Esophagus (tissue), 2 donors: ENCODE data around the gene CNOT3. TPM values are rescaled to one million over a fixed set of nuclear protein-coding genes. Genes with fewer than 3 reads are reported as not detected.
A peak's percentile ranks its signal among the peaks of the same experiment; 100 is the strongest.

Experiments
- H3K27ac ChIP-seq, 2 donors: one replicate each; pipeline ENCODE4 v1.5.1; 2013; ENCODE audit warnings: low read depth in 2 of 2, mild to moderate bottlenecking in 2 of 2, inconsistent platforms in 1 of 2, low read length in 1 of 2, moderate library complexity in 1 of 2
- H3K27me3 ChIP-seq, 2 donors: one replicate each; pipeline ENCODE4 v1.6.1; 2013; ENCODE audit warnings: low read length in 2 of 2, control low read depth in 1 of 2, mild to moderate bottlenecking in 1 of 2; ENCODE audit not compliant: insufficient read depth in 2 of 2, control insufficient read depth in 1 of 2
- H3K36me3 ChIP-seq, 2 donors: one replicate each; pipeline ENCODE4 v1.6.1; 2013; ENCODE audit warnings: low read length in 1 of 2; ENCODE audit not compliant: control insufficient read depth in 2 of 2, insufficient read depth in 2 of 2
- H3K4me1 ChIP-seq, 2 donors: one replicate each; pipeline ENCODE4 v1.6.1; 2013; ENCODE audit warnings: low read length in 1 of 2; ENCODE audit not compliant: control insufficient read depth in 2 of 2, insufficient read depth in 2 of 2
- H3K4me3 ChIP-seq, 2 donors: one replicate each; pipeline ENCODE4 v1.5.1; 2013; ENCODE audit warnings: low read length in 2 of 2, mild to moderate bottlenecking in 2 of 2, low read depth in 1 of 2, moderate library complexity in 1 of 2
- H3K9me3 ChIP-seq, 2 donors: one replicate each; pipeline ENCODE4 v1.6.1; 2013; ENCODE audit warnings: mild to moderate bottlenecking in 2 of 2, low read depth in 1 of 2, low read length in 1 of 2, moderate library complexity in 1 of 2; ENCODE audit not compliant: control insufficient read depth in 2 of 2, insufficient read depth in 1 of 2
- WGBS, 2 donors: extraction: QIAGEN DNeasy Blood & Tissue Kit; methylation state at CpG; one replicate each; pipeline ENCODE4 v1.1.7; 2013; 5-methylcytosine and 5-hydroxymethylcytosine counted together
- polyA plus RNA-seq, 2 donors: library from polyadenylated mRNA; stranded (reverse); fragments of 200-250 nt; gene quantifications; one replicate each; pipeline ENCODE4 v1.2.3, GENCODE V29; 2013
- donor health status: healthy with polysubstance abuse.
- donor health status: Bipolar disorder and iron deficiency.

Gene CNOT3
- polyA plus RNA-seq, 2 donors = 21.3 to 23.0 TPM

DNA sequence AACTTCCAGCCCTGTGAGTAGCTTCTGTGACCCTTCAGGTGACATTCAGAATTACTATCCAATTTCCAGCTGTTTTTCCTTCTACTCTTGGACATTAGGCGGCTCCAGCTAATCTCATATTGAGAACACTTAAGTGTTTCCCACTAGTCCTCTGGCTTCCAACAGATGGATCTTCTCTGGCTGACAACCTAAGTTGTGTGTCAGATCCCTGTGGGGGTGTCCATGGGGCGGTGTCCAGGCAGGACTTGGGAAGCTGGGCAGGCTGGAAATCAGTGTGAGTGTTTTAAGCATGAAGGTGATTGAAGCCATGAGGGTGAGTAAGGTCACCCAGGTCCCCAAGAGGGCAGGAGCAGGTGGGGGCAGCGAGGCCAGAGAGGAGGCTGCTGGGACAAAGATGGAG, 10.1 kb downstream of the CNOT3 start:
- WGBS, 2 donors = 67 to 77% methylated on average over 3 of the region's 3 CpGs
- H3K9me3 ChIP-seq = no peaks in the 10 kb centered on the region
- H3K4me3 ChIP-seq = no peak overlapping the region
- peaks cover 52 to 80% of the 10 kb centered on the region in 2 donors for H3K36me3 ChIP-seq
- no peak overlapping the region for H3K27ac ChIP-seq
- no peaks in the 10 kb centered on the region for H3K27me3 ChIP-seq
- H3K4me1 ChIP-seq = no peaks in the 10 kb centered on the region

DNA sequence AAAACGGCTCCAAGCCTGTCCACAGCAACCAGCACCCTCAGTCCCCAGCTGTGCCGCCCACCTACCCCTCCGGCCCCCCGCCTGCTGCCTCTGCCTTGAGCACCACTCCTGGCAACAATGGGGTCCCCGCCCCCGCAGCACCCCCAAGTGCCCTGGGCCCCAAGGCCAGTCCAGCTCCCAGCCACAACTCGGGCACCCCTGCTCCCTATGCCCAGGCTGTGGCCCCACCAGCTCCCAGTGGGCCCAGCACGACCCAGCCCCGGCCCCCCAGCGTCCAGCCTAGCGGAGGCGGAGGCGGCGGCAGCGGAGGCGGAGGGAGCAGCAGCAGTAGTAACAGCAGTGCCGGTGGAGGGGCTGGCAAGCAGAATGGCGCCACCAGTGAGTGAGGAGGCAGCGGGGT, 10.6 kb downstream of the CNOT3 start:
- H3K36me3 ChIP-seq = peaks cover 52 to 80% of the 10 kb centered on the region in 2 donors
- no peaks in the 10 kb centered on the region for H3K27me3 ChIP-seq
- no peaks in the 10 kb centered on the region for H3K9me3 ChIP-seq
- no peaks in the 10 kb centered on the region for H3K4me1 ChIP-seq
- H3K4me3 ChIP-seq = no peak overlapping the region
- H3K27ac ChIP-seq = no peak overlapping the region
- 82 to 86% methylated on average over 19 of the region's 19 CpGs for WGBS, 2 donors

DNA sequence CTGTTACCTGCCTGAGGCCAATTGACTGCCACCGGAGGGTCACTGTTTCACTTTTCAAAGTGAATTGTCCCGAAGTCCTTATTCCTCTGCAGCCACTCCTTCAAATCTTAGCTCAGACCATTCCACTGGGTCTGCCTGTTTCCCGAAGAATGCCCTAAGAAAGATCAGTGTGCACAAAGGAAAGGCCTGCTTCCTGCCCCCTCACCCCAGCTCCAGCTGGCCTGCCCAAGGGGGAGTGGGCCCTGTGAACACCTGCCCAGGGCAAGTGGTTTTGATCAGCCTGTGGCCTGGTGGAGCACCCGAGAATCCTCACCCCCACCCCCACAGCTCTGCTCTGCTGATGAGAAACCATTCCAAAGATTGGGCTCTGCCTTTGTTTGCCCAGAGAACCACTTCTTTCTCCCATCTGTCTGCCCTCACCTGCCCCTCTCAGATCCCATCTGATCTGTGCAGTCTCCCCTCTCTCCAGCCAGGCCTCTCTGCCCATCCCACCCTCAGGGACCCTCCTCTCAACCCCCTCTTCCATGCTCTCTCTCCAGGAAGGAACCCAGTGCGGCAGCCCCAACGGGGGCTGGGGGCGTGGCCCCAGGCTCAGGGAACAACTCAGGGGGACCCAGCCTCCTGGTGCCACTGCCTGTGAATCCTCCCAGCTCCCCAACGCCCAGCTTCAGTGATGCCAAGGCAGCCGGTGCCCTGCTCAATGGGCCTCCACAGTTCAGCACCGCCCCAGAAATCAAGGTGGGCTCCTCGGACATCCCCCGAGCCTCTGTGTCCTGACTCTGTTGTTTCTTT, 11.7 kb downstream of the CNOT3 start:
- peaks cover 45 to 80% of the 10 kb centered on the region in 2 donors for H3K36me3 ChIP-seq
- no peaks in the 10 kb centered on the region for H3K4me1 ChIP-seq
- no peak overlapping the region for H3K4me3 ChIP-seq
- no peaks in the 10 kb centered on the region for H3K27me3 ChIP-seq
- H3K27ac ChIP-seq = no peak overlapping the region
- WGBS, 2 donors = 81 to 87% methylated on average over 12 of the region's 12 CpGs
- no peaks in the 10 kb centered on the region for H3K9me3 ChIP-seq

DNA sequence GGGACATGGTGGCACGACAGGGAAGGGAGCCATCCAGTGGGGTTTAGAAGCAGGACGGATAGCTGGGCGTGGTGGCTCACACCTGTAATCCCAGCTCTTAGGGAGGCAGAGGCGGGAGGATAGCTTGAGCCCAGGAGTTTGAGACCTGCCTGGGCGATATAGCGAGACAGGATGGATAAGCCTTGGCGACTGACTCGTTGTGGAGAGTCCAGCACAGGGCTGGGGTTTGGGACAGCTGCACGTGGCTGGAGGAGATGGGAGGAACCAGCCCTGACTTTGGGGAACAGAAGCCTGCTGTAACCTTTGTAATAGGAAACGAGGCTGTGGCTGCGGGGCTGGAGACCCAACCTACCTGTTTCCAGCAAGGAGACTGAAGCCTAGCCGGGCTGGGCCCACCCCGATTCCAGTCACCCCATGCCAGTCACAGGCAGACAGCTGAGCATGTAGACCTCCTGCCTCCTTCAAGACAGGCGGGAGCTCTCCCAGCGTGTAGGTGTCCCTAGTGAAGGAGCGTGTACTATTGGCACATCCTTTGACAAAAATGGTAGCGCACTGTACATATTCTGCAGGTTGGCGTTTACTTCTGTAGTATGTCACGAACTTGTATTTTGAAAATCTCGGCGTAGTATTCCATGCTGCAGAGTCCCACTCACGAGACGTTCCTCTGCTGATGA, 13.9 kb downstream of the CNOT3 start:
- no peak overlapping the region for H3K4me3 ChIP-seq
- no peak overlapping the region for H3K27ac ChIP-seq
- H3K27me3 ChIP-seq = no peaks in the 10 kb centered on the region
- no peaks in the 10 kb centered on the region for H3K9me3 ChIP-seq
- WGBS, 2 donors = 81% methylated on average over 23 of the region's 23 CpGs
- H3K4me1 ChIP-seq = no peaks in the 10 kb centered on the region
- peaks cover 51 to 76% of the 10 kb centered on the region in 2 donors for H3K36me3 ChIP-seq

DNA sequence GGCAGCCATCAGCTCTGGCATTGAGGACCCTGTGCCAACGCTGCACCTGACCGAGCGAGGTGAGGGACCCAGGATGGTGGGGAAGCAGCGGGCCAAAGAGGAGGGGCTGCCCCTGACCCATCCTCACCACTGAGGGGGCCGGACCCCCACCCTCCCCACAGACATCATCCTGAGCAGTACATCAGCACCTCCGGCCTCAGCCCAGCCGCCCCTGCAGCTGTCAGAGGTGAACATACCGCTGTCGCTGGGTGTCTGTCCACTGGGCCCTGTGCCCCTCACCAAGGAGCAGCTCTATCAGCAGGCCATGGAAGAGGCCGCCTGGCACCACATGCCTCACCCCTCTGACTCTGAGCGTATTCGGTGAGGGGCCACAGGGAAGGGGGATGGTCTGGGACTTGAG, 14.7 kb downstream of the CNOT3 start:
- Histone ChIP-seq H3K9me3 (no peaks in the 10 kb centered on the region), H3K4me1 (no peaks in the 10 kb centered on the region), H3K27ac (no peak overlapping the region), H3K4me3 (no peak overlapping the region), H3K36me3 (peaks cover 50 to 72% of the 10 kb centered on the region in 2 donors), H3K27me3 (no peaks in the 10 kb centered on the region)
- 91 to 94% methylated on average over 11 to 12 of the region's 12 CpGs for WGBS, 2 donors

DNA sequence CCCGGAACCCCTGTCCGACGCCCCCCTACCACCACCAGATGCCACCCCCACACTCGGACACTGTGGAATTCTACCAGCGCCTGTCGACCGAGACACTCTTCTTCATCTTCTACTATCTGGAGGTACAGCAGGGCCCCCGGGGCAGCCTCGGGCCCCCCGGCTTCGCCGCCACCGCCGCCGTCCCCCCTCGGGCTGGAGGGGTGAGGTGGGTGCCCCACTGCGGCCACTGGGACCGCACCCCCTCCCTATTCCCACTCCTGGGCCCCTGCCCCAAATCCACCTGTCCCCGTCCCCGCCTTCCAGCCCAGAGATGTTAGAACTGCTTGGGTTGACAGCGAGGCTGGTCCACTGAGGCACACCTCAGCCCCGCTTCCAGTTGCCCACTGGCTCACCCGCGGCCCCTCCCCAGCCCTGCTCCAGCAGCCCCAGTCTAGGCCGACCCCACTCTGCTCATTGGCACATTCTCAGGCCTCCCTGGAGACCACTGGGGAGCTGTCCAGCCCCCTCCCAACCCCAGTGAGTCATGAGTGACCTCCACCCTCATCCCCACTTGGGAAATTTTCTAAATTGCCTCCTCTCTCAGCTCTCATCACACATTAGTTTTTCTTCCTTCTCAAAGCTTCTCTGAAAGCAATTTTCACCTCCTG, 15.4 kb downstream of the CNOT3 start:
- Histone ChIP-seq H3K4me1 (no peaks in the 10 kb centered on the region), H3K9me3 (no peaks in the 10 kb centered on the region)

DNA sequence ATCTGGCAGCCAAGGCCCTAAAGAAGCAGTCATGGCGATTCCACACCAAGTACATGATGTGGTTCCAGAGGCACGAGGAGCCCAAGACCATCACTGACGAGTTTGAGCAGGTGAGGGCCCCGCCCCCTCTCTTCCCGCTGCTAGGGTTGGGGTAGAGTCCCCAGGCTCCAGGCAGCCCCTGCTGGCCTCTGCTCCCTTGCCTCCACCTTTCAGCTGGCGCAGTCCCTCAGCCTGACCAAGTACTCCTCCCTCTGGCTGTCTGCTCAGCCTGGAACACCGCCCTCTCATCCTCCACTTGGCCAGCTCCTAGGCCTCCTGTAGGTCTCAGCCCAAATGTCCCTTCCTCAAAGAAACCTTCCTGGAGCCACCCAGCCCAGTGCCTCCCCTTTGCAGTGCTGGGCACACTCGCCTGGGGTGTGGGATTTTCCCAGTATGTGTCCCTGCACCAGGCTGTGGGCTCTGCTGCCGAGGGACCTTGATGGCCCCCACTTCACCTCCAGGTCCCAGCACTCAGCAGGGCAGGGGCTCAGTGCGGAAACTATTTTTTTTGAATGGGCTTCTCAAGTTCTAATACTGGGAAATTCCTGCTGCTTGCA, 16.3 kb downstream of the CNOT3 start:
- Histone ChIP-seq H3K27me3 (no peaks in the 10 kb centered on the region), H3K9me3 (no peaks in the 10 kb centered on the region), H3K4me1 (peaks cover 0 to 7% of the 10 kb centered on the region in 2 donors), H3K36me3 (peaks cover 47 to 73% of the 10 kb centered on the region in 2 donors), H3K27ac (no peak overlapping the region), H3K4me3 (no peak overlapping the region)
- 75 to 77% methylated on average over 10 of the region's 10 CpGs for WGBS, 2 donors

More for the DNA sequence above, 15.4 kb downstream of the CNOT3 start:
- Histone ChIP-seq H3K36me3 (peaks cover 47 to 75% of the 10 kb centered on the region in 2 donors), H3K4me3 (no peak overlapping the region), H3K27ac (peak overlapping the region in 1 of 2 donors; percentile 14), H3K27me3 (no peaks in the 10 kb centered on the region)
- whole genome bisulfite sequencing, 2 donors = 86 to 90% methylated on average over 25 of the region's 25 CpGs

DNA sequence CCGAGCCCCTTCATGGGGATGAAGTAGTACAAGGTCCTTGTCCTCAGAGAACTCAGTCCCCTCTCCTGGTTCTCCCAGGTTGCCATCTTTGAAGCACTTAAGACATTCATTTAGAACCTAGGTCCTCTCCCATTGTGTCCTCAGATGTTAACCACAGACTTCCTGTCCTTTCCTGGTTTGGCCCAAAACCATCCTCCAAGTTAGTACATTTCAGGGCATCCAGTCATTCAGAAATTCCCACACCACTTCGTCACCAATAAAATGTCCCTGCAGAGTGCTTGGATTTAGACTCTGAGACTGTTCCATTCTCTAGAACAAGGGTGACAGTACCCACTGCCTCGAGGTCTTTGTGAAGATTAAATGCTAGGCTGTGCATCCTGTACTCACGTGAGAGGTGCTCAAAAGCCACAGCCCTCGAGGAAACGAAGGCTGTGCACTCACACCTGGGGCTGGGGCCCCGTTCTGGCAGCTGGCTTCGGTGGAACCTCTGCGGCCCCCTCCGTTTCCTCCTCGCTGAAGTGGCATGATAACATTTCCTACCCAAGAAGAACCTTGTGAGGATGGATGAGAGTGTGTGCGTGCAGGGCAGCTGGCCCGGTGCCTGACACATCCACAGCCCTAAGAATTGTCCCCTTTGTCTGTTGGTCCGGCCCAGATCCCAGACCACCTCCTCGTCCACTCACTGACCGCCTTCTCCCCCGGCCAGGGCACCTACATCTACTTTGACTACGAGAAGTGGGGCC, 17.2 kb downstream of the CNOT3 start:
- H3K36me3 ChIP-seq = peaks cover 47 to 65% of the 10 kb centered on the region in 2 donors
- H3K27ac ChIP-seq = no peak overlapping the region
- WGBS, 2 donors = 67 to 70% methylated on average over 18 of the region's 18 CpGs
- no peaks in the 10 kb centered on the region for H3K9me3 ChIP-seq
- H3K4me1 ChIP-seq = peaks cover 0 to 9% of the 10 kb centered on the region in 2 donors
- H3K27me3 ChIP-seq = no peaks in the 10 kb centered on the region
- no peak overlapping the region for H3K4me3 ChIP-seq

DNA sequence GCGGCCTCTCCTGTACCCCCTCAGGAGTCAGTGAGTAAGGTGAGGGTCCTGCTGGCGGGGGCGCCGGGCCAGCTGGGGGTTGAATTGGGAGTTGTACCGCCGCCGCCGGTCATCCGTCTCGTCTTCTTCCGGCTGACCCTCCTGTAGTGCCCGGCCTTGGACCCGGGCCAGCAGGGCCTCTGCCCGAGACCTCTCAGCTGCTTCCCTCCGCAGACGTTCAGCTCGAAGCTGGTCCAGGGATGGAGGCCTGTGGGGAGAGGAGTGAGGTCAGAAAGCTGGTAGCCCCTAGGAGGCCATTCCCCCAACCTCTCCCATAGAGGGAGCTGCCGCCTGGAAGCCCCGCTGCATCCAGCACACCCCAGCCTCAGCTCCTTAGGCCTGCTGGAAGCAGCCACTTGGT, 18.1 kb downstream of the CNOT3 start:
- Histone ChIP-seq H3K27ac (no peak overlapping the region), H3K9me3 (no peaks in the 10 kb centered on the region), H3K36me3 (peaks cover 47 to 58% of the 10 kb centered on the region in 2 donors), H3K4me3 (no peak overlapping the region), H3K27me3 (no peaks in the 10 kb centered on the region), H3K4me1 (peaks cover 0 to 17% of the 10 kb centered on the region in 2 donors)
- WGBS, 2 donors = 71 to 76% methylated on average over 19 of the region's 19 CpGs
